Urothelium cell line (cell line): Measurements from ENCODE around the gene PLCB4.

Experiments
- DNase-seq: peaks from one replicate; pipeline ENCODE4 v3.0.0; 2011; ENCODE audit warnings: low spot score, mixed read lengths
- FAIRE-seq: peaks from 2 replicates; lab custom pipeline; 2011; peaks lifted over from hg19 to GRCh38; lab: Jason Lieb, UNC

PLCB4 gene

GRCh38 chr20:9054176-9054575 lies 14.7 kb upstream of the PLCB4 start:
- no peak for FAIRE-seq
- DNase-seq = no peak

DNA sequence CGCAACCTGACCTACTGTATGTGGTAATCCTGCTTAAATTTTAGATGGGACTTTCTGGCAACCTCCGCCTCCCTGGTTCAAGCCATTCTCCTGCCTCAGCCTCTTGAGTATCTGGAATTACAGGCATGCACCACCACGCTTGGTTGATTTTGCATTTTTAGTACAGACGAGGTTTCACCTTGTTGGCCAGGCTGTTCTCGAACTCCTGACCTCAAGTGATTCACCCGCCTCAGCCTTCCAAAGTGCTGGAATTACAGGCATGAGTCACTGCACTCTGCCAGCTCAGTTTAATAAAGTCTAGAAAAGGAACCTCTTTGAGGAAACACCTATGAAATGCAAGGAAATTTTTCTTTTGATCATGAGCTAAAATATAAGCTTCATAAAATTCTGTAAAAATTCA lies 9.0 kb upstream of the PLCB4 start:
- FAIRE-seq (no peak), DNase-seq (no peak)

DNA sequence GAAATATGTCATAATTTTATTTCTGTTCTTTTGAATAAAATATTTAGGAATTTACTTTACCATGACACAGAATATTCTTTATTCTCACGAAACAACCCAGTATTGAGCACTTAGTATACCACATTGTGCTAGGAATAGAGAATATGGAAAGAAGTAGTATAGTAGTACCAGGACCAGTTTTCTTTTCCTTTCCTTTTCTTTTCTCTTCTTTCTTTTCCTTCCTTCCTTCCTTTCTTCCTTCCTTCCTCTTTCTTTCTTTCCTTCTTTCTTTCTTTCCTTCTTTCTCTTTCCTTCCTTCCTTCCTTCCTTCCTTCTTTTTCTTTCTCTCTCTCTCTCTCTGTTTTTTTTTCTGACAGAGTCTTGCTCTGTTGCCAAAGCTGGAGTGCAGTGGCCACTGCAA lies 7.5 kb upstream of the PLCB4 start:
- no peak for FAIRE-seq
- no peak for DNase-seq

- DNase-seq (no peak), FAIRE-seq (no peak)
These were observed 6.8 kb upstream of the PLCB4 start for GRCh38 chr20:9062066-9062465.

DNA sequence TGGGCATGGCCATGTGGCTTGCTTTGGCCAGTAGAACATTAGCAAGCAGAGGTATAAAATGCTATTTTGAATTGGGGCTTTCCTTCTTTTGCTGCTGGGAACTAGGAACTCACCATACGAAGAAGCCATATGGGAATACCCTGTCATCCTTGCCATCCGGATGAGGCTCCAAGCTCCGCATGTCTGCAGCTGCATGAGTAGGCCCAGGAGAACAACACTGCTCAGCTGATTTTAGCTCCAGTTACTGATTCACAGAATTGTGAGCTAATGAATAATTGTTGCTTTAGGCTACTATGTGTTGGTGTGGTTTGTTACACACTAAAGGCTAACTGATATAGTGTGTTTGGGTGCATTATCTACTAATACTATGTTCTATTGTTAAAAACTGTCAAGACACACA lies 2.7 kb upstream of the PLCB4 start:
- FAIRE-seq = no peak
- no peak for DNase-seq

GRCh38 chr20:9068233-9068801 lies 570 bp upstream of the PLCB4 start:
- DNase-seq = no peak
- FAIRE-seq = no peak

GRCh38 chr20:9070304-9070703 lies 1.4 kb downstream of the PLCB4 start:
- FAIRE-seq (no peak), DNase-seq (no peak)

GRCh38 chr20:9071976-9072726 lies 3.3 kb downstream of the PLCB4 start:
- DNase-seq (no peak), FAIRE-seq (no peak)

- FAIRE-seq (no peak), DNase-seq (no peak)
These were observed 4.1 kb downstream of the PLCB4 start for GRCh38 chr20:9072861-9073500.

DNA sequence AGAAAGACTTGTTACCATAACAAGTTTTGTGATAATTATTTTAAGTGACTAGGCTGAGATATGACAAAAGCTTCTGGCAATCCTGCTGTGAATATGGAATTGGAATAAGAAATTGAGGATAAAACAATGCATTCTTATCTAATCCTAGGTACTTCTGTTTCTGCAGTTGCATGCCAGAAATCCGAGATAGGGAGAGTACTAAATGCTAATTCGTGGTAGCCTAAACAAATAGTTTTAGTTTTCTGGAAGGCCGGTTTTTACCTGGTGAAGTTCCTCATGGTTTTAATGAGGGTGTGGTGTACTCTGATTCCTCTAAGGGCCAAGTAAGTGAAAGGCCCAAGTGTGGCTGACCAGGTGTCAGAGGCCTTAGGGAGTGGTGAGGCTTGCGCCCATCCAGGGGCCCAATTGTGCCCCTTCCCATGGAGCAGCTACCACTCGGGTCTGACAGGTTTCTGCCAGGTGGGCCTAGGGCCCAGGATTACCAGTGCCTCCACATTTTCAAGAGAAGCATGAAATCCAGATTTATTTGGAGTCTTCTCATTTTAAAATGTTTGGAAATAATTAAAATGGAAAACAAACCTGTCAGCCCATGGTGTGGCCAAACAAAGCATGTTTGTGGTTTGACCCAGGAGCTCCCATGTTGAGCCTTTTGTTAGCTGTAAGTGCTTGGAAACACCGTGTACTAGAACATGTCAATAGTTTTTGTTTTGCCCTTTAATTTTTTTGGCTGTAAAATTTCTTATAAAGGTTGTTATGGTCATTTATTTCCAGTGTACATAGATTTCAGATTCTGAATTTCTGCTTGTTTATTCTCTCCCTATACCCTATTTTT lies 6.6 kb downstream of the PLCB4 start:
- DNase-seq (no peak), FAIRE-seq (no peak)

- DNase-seq (no peak), FAIRE-seq (no peak)
These were observed 7.6 kb downstream of the PLCB4 start for GRCh38 chr20:9076440-9076839.

DNA sequence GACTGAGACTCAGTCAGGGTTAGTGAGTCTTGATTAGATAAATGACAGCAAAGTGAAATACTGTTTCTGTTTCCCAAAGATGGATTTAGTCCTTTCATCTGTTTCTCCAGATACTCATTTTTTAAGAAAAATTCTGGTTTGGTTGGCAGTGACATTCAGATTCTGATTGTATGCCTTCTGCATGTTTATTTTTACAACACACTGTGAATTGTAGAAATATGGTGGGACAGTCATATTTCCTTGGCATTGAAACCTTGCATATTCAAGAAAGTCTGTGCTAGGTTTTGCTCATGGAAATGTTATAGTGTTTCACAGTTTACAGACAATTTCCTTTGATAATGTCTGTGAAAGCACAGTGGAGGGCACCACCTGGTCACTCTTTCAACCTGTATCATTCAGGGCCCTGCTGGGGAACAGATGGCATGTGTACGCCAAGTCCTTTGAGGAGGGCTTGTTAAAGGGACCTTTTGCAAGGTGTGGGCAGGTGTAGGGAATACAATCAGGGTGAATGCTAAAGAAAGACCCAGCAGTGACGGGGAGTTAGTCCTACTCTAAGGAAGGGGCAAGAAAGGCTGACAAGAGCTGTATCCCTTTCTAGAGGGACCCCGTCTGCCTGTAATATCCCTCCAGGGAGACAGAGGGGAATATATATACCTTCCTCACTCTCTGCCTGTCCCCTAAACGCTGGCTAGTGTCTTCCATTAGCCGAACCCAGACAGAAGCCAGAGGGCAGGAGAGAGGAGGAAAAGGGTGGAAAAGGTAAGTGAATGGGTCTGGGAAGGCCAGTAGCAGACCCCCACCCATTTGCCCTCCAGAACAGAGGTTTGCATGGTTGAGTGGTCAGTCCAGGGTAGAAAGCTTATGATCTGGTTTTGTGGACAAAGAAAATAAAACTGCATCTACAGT lies 10.2 kb downstream of the PLCB4 start:
- no peak for DNase-seq
- FAIRE-seq = peak; percentile 17

DNA sequence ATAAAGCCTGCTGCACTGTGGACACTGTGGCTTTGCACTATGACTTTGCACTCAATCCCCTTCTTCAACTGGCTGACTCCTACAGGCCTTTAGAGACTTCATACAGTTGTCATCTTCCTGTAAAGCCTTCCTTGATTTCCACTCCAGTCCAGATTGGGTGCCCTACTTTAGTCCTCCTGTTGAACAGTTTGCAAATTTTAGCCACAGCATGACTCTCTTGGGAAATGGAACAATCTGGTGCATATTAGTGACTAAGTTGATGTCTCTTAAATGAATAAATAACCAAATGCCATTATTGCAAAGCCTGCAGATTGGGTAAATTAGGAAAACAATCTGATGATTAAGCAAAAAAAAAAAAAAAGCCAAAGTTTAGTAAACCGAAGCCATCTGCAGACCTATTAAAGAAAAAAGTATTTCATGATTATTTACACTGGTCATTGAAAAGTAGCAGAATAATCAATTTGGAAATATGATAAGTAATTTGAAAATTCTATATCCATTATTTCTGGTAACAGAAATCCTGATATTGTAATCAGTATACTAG lies 12.6 kb downstream of the PLCB4 start:
- FAIRE-seq (no peak), DNase-seq (no peak)

- no peak for FAIRE-seq
- DNase-seq = no peak
These were observed 13.9 kb downstream of the PLCB4 start for GRCh38 chr20:9082741-9083140.

GRCh38 chr20:9087531-9088217 lies 18.8 kb downstream of the PLCB4 start:
- FAIRE-seq = no peak

GRCh38 chr20:9088556-9088955 lies 19.7 kb downstream of the PLCB4 start:
- DNase-seq = no peak
- no peak for FAIRE-seq

More at GRCh38 chr20:9087531-9088217, 18.8 kb downstream of the PLCB4 start:
- DNase-seq = no peak

- DNase-seq (no peak), FAIRE-seq (no peak)
These were observed 23.2 kb downstream of the PLCB4 start for GRCh38 chr20:9092113-9092512.

DNA sequence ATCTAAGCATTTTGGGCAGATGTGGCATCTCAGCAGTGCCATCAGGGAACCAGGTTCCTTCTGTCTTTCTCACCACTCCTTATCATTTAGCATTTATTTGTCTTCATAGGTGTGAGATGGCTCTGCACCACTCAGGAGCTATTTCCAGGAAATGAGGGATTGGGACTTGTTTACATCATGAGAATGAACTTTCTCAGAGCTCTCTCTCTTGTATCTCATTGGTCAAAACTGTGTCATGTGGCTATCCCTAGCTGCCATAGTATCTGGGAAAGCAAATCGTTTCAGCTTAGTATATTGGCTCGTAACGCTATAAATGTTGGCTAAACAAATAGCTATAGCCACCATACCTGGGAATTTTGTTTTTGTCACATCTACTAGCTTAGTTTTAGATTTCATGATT lies 23.8 kb downstream of the PLCB4 start:
- DNase-seq = no peak
- no peak for FAIRE-seq

GRCh38 chr20:9093218-9093957 lies 24.5 kb downstream of the PLCB4 start:
- no peak for DNase-seq
- no peak for FAIRE-seq
